HG03196 (cell line): ENCODE results near the gene FIG4.
"Not testable (repeated sequence)": the region's sequence is repeated elsewhere in the genome, so short reads cannot be mapped to it uniquely, and the experiment has no call there.

Experiments
- ATAC-seq: cut with Tn5 transposase; IDR thresholded peaks from one replicate; pipeline ENCODE4 v1.9.1; 2021; ENCODE audit not compliant: unreplicated experiment

FIG4 gene

DNA sequence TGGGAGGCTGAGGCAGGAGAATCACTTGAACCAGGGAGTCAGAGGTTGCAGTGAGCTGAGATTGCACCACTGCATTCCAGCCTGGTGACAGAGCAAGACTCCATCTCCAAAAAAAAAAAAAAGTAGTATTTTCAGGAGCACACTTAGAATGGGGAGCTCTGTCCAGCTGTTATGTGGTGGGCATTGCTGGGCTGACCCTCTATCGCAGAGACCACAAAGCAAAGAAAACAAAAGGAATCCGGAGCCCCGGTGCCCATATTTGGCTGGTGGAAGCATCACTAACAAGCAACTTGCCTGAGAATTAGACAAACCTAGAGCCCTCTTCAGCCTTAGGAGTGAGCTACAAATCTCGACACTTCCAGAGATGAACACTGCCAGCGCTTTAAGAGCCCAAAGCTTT, 149.7 kb downstream of the FIG4 start:
- ATAC-seq: no peak

DNA sequence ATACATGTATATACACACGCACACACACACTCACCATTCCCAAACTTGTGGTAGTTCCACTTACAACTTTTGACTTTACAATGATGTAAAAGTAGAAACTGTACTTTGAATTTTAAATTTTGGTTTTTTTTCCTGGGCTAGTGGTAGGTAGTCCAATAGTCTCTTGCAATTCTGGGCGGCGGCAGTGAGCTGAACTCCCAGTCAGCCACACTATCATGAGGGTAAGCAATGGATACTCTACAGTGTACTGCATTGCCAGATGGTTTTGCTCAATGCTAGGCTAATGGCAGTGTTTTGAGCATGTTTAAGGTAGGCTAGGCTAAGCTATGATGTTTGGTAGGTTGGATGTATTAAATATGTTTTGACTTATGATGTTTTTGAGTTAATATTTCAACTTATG, 150.8 kb downstream of the FIG4 start:
- ATAC-seq: no peak

DNA sequence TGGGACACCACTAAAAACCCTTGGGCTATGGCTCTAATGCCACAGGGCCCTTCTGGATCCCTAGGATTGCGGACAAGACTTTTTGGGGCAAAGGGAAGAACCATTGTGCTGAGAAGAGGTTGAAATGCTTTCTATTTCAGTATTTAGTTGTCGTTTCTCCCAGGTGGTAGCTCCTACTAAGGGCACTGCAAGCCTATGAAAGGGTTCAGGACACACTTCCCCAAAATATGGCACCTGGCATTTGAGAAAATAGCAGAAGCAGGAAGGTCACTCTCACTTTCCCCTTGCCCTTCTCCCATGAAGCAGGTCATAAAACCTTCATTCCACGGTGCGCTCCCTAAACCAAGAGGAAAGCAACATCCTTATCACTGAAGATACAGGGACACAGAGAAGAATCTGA, 161.6 kb downstream of the FIG4 start:
- no peak for ATAC-seq

DNA sequence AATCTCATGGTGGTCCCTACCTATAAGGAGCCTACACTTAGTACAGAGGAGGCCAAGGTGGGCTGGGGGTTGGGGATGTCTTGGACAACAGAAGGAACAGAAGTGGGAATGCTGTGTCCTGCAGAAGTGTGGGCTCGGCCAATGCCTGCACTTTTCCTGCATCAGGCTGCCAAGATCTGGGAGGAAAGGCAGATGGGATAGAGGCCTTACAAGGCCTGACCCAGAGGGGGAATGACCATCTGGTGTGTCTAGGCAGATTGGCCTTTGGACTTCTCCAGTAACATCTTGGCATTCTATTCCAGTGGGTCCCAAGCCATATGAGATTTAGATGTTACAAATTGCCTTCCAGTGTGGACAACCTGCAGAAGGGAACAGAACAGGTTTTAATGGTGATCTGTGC, 162.3 kb downstream of the FIG4 start:
- no peak for ATAC-seq

DNA sequence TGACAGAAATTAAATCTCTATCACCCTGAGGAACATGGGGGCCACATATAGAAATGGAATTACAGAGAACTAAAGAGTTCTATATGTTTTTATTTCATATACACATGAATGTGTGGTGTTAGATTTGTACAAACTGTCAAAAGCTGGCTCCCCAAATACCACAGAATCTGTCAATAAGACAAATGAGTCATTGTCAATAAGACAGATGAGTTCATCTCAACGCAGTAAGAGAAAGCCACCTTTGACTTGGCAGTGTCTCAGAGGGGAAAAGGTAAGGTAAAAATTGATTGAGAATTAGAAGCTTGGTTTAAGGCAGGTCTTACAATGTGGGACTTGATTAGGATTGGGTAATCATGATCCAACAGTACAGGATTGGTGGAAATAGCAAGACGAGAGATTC, 162.9 kb downstream of the FIG4 start:
- ATAC-seq: no peak

DNA sequence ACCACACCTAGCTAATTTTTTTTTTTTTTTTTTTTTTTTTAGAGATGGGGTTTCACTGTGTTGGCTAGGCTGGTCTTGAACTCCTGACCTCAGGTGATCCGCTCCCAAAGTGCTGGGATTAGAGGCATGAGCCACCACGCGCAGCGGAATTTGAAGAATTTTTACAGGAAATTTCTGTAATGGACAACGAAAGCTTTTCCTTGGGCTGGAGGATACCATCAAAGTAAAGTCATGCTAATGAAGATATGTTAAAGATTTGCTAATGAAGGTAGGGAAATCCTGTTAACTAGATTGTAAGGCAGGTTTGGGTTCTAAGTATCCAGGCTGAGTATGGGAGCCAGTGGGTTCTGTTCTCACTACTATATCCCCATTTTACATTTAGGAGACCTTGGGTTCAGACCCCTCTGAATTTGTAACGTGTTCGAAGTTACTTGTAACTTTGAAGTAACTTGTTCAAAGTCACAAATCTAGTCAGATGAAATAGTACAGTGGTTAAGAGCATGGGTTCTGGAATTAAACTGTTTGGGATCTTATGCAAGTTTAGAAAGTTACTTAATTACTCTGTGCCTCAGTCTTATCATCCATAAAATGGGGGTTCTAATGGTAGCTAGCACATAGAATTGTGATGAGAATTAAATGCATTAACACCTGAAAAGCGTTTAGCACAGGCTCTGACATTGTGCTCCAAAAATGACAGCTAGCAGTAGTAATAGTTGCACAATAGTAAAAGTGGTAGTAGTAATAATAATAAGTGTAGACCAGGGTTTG, 163.6 kb downstream of the FIG4 start:
- no peak for ATAC-seq

DNA sequence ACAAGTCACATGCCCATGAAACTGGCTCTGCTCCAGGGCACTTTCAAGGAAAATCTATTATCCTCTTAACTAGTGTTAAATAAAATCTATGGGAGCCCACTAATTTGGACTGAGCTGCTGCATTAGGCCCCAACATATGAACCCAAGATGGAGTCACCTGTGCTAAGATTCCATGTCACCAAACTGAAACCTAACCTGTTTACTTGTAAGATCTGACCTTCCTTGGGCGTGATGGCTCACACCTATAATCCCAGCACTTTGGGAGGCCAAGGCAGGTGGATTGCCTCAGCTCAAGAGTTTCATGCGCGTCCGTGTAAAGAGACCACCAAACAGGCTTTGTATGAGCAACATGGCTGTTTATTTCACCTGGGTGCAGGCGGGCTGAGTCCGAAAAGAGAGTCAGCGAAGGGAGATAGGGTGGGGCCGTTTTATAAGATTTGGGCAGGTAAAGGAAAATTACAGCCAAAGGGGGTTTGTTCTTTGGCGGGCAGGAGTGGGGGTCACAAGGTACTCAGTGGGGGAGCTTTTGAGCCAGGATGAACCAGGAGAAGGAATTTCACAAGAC, 164.5 kb downstream of the FIG4 start:
- ATAC-seq: not testable (repeated sequence)

DNA sequence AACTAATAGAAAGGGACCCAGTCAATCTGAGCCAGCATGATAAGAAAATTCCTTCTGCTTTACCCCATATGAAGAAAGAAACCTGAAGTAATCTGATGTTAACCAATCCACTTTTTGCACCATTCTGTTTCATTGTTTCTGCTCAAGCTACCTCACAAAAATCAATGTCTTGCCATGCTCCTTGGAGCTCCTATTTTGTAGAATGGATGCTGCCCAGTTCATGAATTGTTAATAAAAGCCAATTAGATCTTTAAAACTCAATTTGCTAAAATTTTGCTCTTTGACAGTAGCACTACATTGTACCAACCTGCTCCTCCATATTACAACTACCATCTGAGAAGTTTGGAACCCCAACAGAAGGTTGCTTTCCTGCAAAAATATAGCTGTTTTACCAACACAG, 170.8 kb downstream of the FIG4 start:
- no peak for ATAC-seq

DNA sequence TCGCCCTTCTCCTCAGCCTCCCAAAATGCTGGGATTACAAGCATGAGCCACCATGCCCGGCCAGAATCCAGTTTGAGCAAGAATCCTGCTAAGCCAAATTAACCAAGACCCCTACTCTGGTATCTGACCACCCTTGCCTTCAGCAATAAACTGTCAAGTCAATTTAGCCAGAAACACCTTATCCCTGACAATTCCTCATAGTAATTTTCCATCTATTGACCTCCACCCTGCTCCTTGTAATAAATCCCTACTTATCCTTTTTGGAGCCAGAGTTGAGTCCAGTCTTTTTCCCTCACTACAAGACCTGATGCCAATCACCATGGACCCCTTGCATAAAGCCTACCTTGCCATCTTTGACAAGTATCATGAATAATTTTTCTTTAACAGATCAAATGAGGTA, 173.0 kb downstream of the FIG4 start:
- ATAC-seq: no peak

DNA sequence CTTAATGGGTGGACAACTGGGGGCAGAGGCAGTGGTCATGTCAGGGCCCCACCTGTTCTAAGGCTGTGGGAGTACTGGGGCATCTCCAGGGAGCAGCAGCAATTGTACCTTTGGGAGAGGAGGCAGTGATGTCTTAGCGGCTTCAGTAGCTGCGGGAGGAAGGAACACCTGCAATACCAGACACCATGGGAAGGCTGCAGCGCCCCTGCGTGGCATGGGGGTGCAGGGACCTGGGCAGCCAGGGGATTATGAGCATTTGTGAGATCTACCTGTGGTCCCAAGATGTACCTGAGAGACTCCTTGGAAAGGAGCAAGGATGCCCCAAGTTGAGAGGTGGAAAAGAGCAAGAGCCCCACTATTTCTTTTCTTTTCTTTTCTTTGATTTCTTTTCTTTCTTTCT, 174.9 kb downstream of the FIG4 start:
- no peak for ATAC-seq

DNA sequence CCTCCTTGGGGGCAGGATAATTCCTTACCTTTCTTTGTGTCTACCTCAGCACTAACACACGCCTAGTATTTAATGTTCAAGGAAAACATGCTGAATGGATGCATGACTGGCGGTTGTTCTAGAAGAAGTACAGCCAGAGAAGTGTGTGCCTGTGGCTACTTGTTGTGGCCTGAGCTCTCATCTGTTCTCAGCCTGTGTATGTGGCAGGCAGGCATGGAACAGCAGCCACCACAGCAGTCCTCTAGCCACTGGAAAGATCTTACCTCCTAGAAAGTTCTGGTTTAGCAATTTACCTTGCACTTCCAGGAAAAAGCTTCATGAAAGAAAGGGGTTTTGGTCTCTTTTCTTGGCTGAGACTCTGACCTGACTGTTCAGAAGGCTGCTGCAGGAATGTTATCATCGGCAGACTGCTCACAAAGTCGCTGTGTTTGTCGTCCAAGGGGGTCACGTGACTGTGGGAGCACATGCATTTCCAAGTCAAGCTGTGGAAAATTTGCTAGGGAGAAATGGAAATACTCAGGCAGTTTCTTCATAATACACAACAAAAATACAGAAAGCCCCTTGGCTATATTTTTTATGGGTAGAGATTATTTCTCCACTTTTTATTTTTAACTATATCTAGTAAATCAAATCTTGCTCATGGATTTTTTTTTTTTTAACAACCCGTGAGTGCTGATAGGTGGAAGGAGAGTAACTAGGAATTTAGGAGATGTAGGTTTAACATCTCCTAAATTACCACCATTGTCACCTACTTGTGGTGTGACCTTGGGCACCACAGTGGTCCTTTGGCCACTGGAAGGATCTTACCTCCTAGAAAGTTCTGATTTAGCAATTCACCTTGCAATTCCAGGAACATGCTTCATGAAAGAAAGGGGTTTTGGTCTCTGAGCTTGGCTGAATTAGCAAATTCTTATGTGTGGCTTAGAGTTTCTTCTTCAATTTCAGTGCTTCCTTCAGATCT, 176.2 kb downstream of the FIG4 start:
- ATAC-seq: no peak

DNA sequence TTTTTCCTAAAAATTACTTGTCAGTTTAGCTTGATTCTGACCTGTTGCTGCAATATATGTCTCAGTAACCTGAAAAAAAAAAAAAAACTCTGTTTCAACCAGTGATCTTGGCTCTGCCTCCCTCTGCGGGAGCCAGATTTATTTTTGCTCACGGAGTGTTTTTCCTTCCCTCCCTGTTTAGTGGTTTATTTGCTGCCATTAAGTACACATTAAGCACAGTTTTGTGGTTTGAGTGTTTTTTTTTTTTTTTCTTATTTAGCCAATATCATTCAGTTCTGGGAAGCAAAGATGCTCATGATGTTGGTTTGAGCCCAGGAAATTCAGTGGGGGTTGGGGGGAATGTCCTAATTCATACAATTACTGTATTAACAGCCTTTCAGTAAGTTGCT, 176.9 kb downstream of the FIG4 start:
- no peak for ATAC-seq

DNA sequence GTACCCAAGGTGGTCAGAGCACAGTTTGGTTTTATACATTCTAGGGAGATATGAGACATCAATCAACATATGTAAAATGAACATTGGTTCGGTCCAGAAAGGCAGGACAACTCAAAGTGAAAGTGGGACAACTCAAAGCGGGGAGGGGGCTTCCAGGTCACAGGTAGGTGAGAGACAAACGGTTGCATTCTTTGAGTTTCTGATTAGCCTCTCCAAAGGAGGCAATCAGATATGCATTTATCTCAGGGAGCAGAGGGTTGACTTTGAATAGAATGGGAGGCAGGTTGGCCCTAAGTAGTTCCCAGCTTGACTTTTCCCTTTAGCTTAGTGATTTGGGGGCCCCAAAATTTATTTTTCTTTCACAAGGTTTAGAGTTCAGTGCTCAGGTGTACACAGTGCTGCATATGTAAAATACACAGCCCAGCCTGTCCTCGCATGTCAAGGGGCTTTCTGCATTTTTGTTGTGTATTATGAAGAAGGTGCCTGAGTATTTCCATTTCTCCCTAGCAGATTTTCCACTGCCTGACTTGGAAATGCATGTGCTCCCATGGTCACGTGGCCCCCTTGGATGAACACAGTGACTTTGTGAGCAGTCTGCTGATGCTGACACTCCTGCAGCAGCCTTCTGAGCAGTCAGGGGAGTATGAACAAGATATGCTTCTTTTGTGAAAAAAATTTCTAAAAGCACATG, 178.4 kb downstream of the FIG4 start:
- ATAC-seq: not testable (repeated sequence)

DNA sequence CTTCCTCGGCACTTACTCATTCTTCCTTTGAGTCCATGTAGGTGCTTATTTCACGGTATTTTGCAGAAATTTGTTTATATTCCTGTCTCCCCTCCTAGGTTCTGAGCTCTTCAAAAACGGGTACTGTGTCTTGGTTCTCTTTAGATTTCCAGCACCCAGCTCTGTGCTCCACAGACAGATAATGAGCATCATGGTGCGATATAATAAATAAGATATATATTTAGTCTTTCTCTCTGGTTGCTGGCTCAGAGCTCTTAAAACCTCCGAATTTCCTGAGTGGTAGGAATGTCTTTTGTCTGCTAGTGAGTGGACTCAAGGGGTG, 179.0 kb downstream of the FIG4 start:
- no peak for ATAC-seq

DNA sequence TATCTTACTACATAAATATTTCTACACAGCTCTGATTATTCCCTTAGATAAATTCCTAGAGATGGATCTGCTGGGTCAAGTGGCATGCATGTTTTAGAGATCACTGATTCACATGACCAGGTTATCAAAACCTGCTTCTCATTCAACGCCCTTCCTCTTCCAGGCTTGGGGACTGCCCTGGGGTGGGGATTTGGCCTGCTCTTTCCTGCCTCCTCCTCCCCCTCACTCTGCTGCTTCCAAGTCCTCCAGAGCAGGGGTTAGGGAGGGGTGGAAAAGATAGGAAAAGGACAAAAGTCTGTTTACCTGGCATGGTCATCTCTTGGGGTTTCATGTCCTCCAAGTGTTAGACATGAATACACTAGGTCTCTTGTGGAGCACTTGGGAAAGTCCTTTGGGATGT, 181.5 kb downstream of the FIG4 start:
- no peak for ATAC-seq

DNA sequence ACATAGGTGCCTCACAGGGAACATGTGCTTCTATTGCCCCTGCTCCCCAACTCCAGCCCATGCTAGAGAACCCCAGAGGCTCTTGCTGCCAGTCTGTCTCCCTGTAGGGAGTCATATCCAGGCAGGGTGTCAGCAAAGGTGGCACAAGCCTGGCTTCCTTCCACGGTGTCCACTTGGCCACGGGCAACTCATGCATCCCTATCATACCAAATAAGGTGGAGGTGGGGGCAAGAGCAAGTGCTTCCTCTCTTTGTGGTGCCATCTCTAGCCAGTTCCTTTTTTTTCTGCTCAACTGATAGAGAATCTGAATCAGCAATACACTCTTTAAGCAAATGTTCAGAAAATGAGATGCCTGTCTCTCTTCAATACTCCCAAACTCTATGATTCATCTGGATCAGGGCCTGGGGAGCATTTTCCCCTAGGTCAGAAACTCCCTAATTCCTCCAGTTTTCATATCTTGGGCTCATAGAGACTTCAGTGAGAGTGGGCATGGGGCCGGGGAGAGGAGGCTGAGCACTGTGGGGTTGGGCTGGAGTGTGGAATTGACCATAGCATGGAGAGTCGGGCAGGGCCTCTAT, 182.0 kb downstream of the FIG4 start:
- no peak for ATAC-seq

DNA sequence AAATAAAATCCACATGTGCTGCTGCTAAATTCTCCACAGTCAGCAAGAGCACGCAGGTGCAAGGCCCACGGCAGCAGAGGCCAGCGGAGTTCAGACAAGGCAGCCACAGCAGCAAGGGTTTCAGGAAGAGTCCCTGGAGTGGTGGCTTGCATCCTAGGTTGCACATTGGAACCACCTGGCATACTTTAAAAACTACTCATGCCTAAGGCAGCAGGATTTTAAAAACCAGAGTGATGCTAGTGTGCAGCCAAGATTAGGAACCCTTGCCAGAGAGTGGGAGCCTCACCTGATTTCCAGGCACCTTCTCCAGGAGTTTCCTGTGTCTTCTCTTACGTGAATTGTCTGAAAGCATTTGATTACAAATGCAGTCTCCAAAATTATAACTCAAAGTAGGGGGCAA, 183.0 kb downstream of the FIG4 start:
- no peak for ATAC-seq

DNA sequence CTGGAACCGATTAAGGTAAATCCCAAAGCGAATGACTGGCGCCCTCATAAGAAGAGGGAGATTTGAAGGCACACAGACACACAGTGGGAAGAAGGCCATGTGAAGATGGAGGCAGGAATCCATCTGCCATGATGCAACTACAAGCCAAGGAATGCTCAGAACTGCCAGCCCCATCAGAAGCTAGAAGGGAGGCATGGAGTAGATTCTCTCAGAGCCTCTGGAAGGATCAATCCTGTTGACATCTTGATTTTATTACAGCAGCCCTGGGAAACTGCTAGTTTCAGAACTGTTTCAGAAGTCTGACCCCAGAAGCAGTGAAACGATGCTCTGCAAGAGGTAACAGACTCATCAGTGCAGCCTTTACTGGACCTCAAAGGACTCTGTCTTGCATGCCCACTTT, 183.5 kb downstream of the FIG4 start:
- ATAC-seq: no peak
